OCI-LY7 (cell line): Measurements from ENCODE around the gene CD63.

Experiments
- CTCF ChIP-seq: fragments of 200-600 bp; sonication (generic); conservative IDR thresholded peaks from 2 replicates; pipeline ENCODE4 v1.5.1; 2014; ENCODE audit warnings: mild to moderate bottlenecking, antibody characterized with exemption, low read length, moderate library complexity, mixed read lengths
- EZH2phosphoT487 ChIP-seq: fragments of 200-600 bp; sonication (generic); IDR thresholded peaks from 2 replicates; pipeline ENCODE4 v1.6.1; 2018; ENCODE audit warnings: low read depth, borderline replicate concordance, mild to moderate bottlenecking, mixed run types, antibody characterized with exemption, low read length, moderate library complexity, mixed read lengths

GRCh38 chr12:55737581-55738122, 8.8 kb upstream of the CD63 start:
- TF ChIP-seq CTCF (peak; percentile 18; the same call in 1 of the 2 replicates), EZH2phosphoT487 (no peak)
